Calu3 (cell line): ENCODE results near the gene ERCC4. TPM values are rescaled to one million over a fixed set of nuclear protein-coding genes. Genes with fewer than 3 reads are reported as not detected.

Source experiments
- BruUV-seq: library from RNA; stranded (reverse); fragments of 400-500 nt; replicated peaks from 2 replicates; lab custom pipeline; 2021; lab: Mats Ljungman, UMichigan
- CTCF ChIA-PET: fragments of 300-600 bp; sonication (Branson Sonifier 250); formaldehyde crosslinking; loops from one replicate; lab custom pipeline; 2022; ENCODE audit warnings: antibody characterized with exemption; lab: Charles Lee
- DNase-seq: peaks from one replicate; pipeline ENCODE4 v3.0.0; 2022
- H3K27ac Mint-ChIP-seq: one replicate; pipeline ENCODE4 v1.8.0; 2022; ENCODE audit warnings: mixed read lengths; ENCODE audit not compliant: unreplicated experiment
- H3K27me3 Mint-ChIP-seq: one replicate; pipeline ENCODE4 v1.8.0; 2022; ENCODE audit warnings: mixed read lengths; ENCODE audit not compliant: unreplicated experiment
- H3K36me3 Mint-ChIP-seq: one replicate; pipeline ENCODE4 v1.8.0; 2022; ENCODE audit warnings: mild to moderate bottlenecking, moderate library complexity, mixed read lengths; ENCODE audit not compliant: insufficient read depth, unreplicated experiment
- H3K4me1 Mint-ChIP-seq: one replicate; pipeline ENCODE4 v1.8.0; 2022; ENCODE audit warnings: mild to moderate bottlenecking, low read depth, mixed read lengths; ENCODE audit not compliant: unreplicated experiment
- H3K4me3 Mint-ChIP-seq: one replicate; pipeline ENCODE4 v1.8.0; 2022; ENCODE audit warnings: mild to moderate bottlenecking, low read depth, moderate library complexity, mixed read lengths; ENCODE audit not compliant: unreplicated experiment
- H3K9me3 Mint-ChIP-seq: one replicate; pipeline ENCODE4 v1.8.0; 2022; ENCODE audit warnings: low read depth, mixed read lengths; ENCODE audit not compliant: unreplicated experiment
- intact Hi-C: fragments of 100-400 bp; cut with micrococcal nuclease; formaldehyde crosslinking; loops from one replicate; pipeline ENCODE4 v1.10.0; 2022; ENCODE audit not compliant: unreplicated experiment
- total RNA-seq: library from RNA; stranded (reverse); gene quantifications from 2 replicates; pipeline ENCODE4 v1.2.3, GENCODE V29; 2022
- TF ChIP-seq, protein P1 (sequence below): fragments of 200-600 bp; IDR thresholded peaks from one replicate; pipeline ENCODE4 v1.8.0; 2022; ENCODE audit warnings: antibody characterized with exemption; ENCODE audit not compliant: unreplicated experiment

The ERCC4 gene
- total RNA-seq, 1 experiment from 2014 or later = 21.1 TPM

DNA sequence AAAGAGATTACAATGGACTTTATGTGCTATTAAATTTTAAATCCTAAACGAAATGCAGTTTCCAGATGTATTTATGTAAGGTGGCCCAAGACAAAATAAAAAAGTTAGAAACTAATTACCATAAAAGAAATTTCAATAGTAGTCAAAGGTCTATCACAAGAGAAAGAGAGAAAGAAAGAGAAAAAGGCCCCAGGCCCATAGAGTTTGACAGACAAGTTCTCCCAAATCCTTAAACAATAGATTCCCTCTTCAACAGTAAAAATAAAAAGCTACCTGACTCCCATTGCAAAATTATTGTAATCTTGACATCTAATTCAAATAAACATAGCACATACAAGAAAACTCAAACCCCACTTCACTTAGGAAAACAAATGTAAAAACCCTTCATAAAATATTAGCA is 8.6 kb upstream of the ERCC4 start:
- peaks cover 3% of the 10 kb centered on the region for H3K9me3 Mint-ChIP-seq
- H3K4me1 Mint-ChIP-seq = no peaks in the 10 kb centered on the region
- no peak for DNase-seq
- CTCF ChIA-PET = no interaction called here
- H3K4me3 Mint-ChIP-seq = no peak overlapping the region
- H3K36me3 Mint-ChIP-seq = no peaks in the 10 kb centered on the region
- TF ChIP-seq, protein P1, sequence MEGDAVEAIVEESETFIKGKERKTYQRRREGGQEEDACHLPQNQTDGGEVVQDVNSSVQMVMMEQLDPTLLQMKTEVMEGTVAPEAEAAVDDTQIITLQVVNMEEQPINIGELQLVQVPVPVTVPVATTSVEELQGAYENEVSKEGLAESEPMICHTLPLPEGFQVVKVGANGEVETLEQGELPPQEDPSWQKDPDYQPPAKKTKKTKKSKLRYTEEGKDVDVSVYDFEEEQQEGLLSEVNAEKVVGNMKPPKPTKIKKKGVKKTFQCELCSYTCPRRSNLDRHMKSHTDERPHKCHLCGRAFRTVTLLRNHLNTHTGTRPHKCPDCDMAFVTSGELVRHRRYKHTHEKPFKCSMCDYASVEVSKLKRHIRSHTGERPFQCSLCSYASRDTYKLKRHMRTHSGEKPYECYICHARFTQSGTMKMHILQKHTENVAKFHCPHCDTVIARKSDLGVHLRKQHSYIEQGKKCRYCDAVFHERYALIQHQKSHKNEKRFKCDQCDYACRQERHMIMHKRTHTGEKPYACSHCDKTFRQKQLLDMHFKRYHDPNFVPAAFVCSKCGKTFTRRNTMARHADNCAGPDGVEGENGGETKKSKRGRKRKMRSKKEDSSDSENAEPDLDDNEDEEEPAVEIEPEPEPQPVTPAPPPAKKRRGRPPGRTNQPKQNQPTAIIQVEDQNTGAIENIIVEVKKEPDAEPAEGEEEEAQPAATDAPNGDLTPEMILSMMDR = no peak
- H3K27ac Mint-ChIP-seq = no peak overlapping the region
- H3K27me3 Mint-ChIP-seq = peaks cover 26% of the 10 kb centered on the region
- intact Hi-C loops = loop anchor here (2.0 kb wide), 1 partner anchor 47 kb away; no protein-coding TSS in a partner anchor
- no TSS peak for BruUV-seq

DNA sequence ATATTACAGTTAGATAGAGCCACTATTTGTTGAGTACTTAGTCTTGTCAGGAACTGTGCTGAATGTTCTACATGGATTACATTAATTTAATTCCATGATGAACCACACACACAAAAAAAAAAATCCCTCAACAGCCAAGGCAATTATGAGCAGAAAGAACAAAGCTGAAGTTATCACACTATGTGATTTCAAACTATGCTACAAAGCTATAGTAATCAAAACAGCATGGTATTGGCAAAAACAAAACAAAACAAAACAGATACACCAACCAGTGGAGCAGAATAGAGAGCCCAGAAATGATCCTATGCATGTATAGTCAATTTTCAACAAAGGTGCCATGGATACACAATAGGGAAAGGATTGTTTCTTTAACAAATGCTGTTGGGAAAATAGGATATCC is 8.1 kb upstream of the ERCC4 start:
- H3K27me3 Mint-ChIP-seq = peaks cover 24% of the 10 kb centered on the region
- H3K36me3 Mint-ChIP-seq = no peaks in the 10 kb centered on the region
- TF ChIP-seq, protein P1 = no peak
- H3K9me3 Mint-ChIP-seq = peaks cover 3% of the 10 kb centered on the region
- intact Hi-C loops = loop anchor here (2.0 kb wide), 1 partner anchor 47 kb away; no protein-coding TSS in a partner anchor
- no peaks in the 10 kb centered on the region for H3K4me1 Mint-ChIP-seq
- no TSS peak for BruUV-seq
- no peak overlapping the region for H3K27ac Mint-ChIP-seq
- CTCF ChIA-PET = no interaction called here
- DNase-seq = no peak
- no peak overlapping the region for H3K4me3 Mint-ChIP-seq

DNA sequence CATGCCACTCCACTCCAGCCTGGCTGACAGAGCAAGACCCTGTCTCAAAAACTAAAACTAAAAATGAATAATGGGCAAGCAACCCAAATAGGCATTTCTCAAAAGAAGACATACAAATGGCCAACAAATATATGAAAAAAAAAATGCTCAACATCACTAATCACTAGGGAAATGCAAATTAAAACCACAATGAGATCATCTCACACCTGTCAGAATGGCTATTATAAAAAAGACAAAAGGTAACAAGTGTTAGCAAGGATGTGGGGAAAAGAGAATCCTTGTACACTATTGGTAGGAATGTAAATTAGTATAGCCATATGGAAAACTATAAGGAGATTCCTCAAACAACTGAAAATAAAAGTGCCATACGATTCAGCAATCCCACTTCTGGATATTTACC is 7.1 kb upstream of the ERCC4 start:
- CTCF ChIA-PET = no interaction called here
- no peaks in the 10 kb centered on the region for H3K4me1 Mint-ChIP-seq
- H3K36me3 Mint-ChIP-seq = no peaks in the 10 kb centered on the region
- TF ChIP-seq, protein P1 = no peak
- intact Hi-C loops = no loop called here
- no peak overlapping the region for H3K4me3 Mint-ChIP-seq
- no peak for DNase-seq
- H3K27ac Mint-ChIP-seq = no peak overlapping the region
- peaks cover 27% of the 10 kb centered on the region for H3K27me3 Mint-ChIP-seq
- H3K9me3 Mint-ChIP-seq = peaks cover 3% of the 10 kb centered on the region
- BruUV-seq = no TSS peak

DNA sequence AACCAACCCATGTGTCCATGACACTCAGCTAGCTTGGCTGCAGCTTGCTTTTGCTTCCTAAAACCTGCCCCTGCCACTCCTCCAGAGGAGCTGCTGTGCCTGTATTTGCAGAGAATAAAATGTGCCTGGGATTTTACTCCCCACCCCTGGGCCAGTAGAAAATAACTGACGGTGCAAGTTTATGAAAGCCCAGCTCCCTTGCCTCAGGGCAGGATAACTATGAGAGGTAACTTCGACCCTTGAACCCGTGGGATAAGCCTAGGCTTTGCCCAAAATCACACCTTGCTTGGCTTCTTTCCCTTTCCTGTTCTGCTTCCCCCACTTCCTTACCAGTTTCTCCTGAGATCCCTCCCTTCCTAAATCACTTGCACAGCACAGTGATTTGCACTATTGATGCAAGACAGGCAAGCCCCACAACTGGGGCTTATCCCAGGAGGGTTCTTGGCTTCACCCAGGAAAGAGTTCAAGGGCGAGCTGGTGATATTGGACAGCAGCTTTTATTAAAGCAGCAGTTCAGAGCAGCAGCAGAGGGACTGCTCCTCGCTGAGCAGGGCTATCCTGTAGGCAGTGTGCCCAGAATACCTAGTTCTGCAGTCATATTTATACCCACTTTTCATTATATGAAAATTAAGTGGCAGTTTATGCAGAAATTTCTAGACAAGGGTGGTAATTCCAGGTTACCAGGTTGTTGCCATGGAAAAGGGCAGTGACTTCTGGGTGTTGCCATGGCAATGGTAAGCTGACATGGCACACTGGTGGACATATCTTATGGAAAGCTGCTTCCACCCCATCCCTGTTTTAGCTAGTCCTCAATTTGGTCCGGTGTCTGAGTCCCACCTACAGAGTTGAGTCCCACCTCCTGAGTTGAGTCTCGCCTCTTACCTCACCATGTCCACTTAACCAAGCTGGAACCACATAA is 6.3 kb upstream of the ERCC4 start:
- Mint-ChIP-seq H3K27me3 (peaks cover 35% of the 10 kb centered on the region), H3K4me1 (no peaks in the 10 kb centered on the region), H3K4me3 (no peak overlapping the region), H3K36me3 (no peaks in the 10 kb centered on the region), H3K27ac (no peak overlapping the region), H3K9me3 (peaks cover 3% of the 10 kb centered on the region)
- DNase-seq = no peak
- intact Hi-C loops = no loop called here
- BruUV-seq = no TSS peak
- TF ChIP-seq, protein P1 = no peak
- CTCF ChIA-PET = interaction anchor here (0.5 kb wide), 1 partner anchor 236 kb away, joined by 3 read pairs; no protein-coding TSS in a partner anchor
